K562 (cell line): ENCODE results near the gene GABRD. TPM values are rescaled to one million over a fixed set of nuclear protein-coding genes. Genes with fewer than 3 reads are reported as not detected.

Experiments
- ARID1B ChIP-seq: fragments of 450-650 bp; IDR thresholded peaks from 2 replicates; pipeline ENCODE4 v1.6.1; 2016; ENCODE audit warnings: antibody characterized with exemption, mild to moderate bottlenecking, inconsistent platforms
- CEBPB ChIP-seq: fragments of 450-650 bp; IDR thresholded peaks from 2 replicates; pipeline ENCODE4 v1.6.1; 2016; ENCODE audit warnings: missing genetic modification characterization, missing compliant biosample characterization
- CGGBP1 ChIP-seq: fragments of 250-450 bp; sonication (Bioruptor Pico); IDR thresholded peaks from 2 replicates; pipeline ENCODE4 v1.9.0; 2021; ENCODE audit warnings: mild to moderate bottlenecking
- GATA2 ChIP-seq: sonication (generic); formaldehyde crosslinking; IDR thresholded peaks from 2 replicates; pipeline ENCODE4 v1.4.0; 2020; ENCODE audit warnings: mild to moderate bottlenecking, missing genetic modification reagents
- ILK ChIP-seq: fragments of 450-650 bp; IDR thresholded peaks from 2 replicates; pipeline ENCODE4 v1.6.1; 2016; ENCODE audit warnings: missing genetic modification characterization, low read depth, mild to moderate bottlenecking, missing compliant biosample characterization, moderate library complexity, borderline replicate concordance
- MYC ChIP-seq, 2 experiments: fragments of 250-450 bp in 1 of 2; sonication (Bioruptor Pico) in 1 of 2; IDR thresholded peaks; 2 replicates each; pipeline versions ENCODE4 v1.5.1 to v1.6.1; 2012 to 2021; ENCODE audit warnings: low read depth in 2 of 2, borderline replicate concordance in 1 of 2, improper control_type of control experiment in 1 of 2, low read length in 1 of 2, mild to moderate bottlenecking in 1 of 2, moderate library complexity in 1 of 2
- MYNN ChIP-seq, 2 experiments: sonication (generic); formaldehyde crosslinking in 1 of 2; IDR thresholded peaks; 2 replicates each; pipeline versions ENCODE4 v1.5.0 to v1.6.1; 2016 to 2020; ENCODE audit warnings: antibody characterized with exemption in 1 of 2, missing genetic modification reagents in 1 of 2
- POU5F1 ChIP-seq: fragments of 150-350 bp; IDR thresholded peaks from 2 replicates; pipeline ENCODE4 v1.6.1; 2014; ENCODE audit warnings: borderline replicate concordance, low read length, low read depth, mild to moderate bottlenecking; ENCODE audit not compliant: partially characterized antibody
- PREB ChIP-seq: sonication (generic); formaldehyde crosslinking; IDR thresholded peaks from 2 replicates; pipeline ENCODE4 v1.8.1; 2023; ENCODE audit warnings: mild to moderate bottlenecking, missing genetic modification reagents
- SAFB2 ChIP-seq: fragments of 200-400 bp; formaldehyde crosslinking; IDR thresholded peaks from 2 replicates; pipeline ENCODE4 v1.6.1; 2018; ENCODE audit warnings: borderline replicate concordance, low read length, low read depth, moderate library complexity; ENCODE audit not compliant: severe bottlenecking
- SFPQ ChIP-seq: fragments of 200-400 bp; formaldehyde crosslinking; IDR thresholded peaks from 2 replicates; pipeline ENCODE4 v1.6.1; 2017; ENCODE audit warnings: mild to moderate bottlenecking, low read depth, low read length, moderate library complexity
- TCFL5 ChIP-seq: fragments of 250-450 bp; sonication (Bioruptor Pico); conservative IDR thresholded peaks from 2 replicates; pipeline ENCODE4 v1.6.1; 2021; ENCODE audit warnings: mild to moderate bottlenecking, moderate library complexity, matching md5 sums
- ZBTB43 ChIP-seq: sonication (generic); formaldehyde crosslinking; IDR thresholded peaks from 2 replicates; pipeline ENCODE4 v1.8.0; 2023; ENCODE audit warnings: mild to moderate bottlenecking, missing genetic modification reagents
- ZFP36 ChIP-seq: fragments of 150-350 bp; IDR thresholded peaks from 2 replicates; pipeline ENCODE4 v1.6.1; 2018; ENCODE audit warnings: low read length, low read depth; ENCODE audit not compliant: partially characterized antibody
- ZFX ChIP-seq: sonication (generic); formaldehyde crosslinking; IDR thresholded peaks from 2 replicates; pipeline ENCODE4 v1.8.0; 2022; ENCODE audit warnings: mild to moderate bottlenecking, missing genetic modification reagents, moderate library complexity
- ZKSCAN3 ChIP-seq: fragments of 250-450 bp; sonication (Bioruptor Pico); IDR thresholded peaks from 2 replicates; pipeline ENCODE4 v1.4.0; 2020
- ZNF507 ChIP-seq: conservative IDR thresholded peaks from 2 replicates; pipeline ENCODE4 v1.6.1; 2017; ENCODE audit warnings: missing genetic modification characterization, missing compliant biosample characterization
- ZNF717 ChIP-seq: fragments of 250-450 bp; sonication (Bioruptor Pico); IDR thresholded peaks from 2 replicates; pipeline ENCODE4 v1.5.0; 2021
- polyA plus RNA-seq, 8 experiments: library from polyadenylated mRNA; depleted of rRNA in 4 of 8; stranded (reverse) in 5 of 8; unstranded in 3 of 8; fragments of >200 nt; fragmentation: Nextera tagmentation in 2 of 8; fragmentation: Illumina TruSeq in 1 of 8; extraction: Ambion mirVana in 2 of 8; extraction: Trizol in 1 of 8; gene quantifications; 2 replicates each; pipeline versions ENCODE4 v1.2.1 to v1.2.3, GENCODE V29; 2011 to 2014; ENCODE audit warnings: inconsistent platforms in 1 of 8, missing spikeins in 1 of 8
- total RNA-seq, 7 experiments: library from RNA; depleted of rRNA in 6 of 7; stranded (reverse); fragments of >200 nt in 6 of 7; fragmentation: Illumina TruSeq in 2 of 7; extraction: Trizol in 2 of 7; gene quantifications; 2 replicates each; pipeline versions ENCODE4 v1.2.1 to v1.2.3, GENCODE V29; 2011 to 2021; ENCODE audit warnings: low replicate concordance in 1 of 7
- TF ChIP-seq, protein P1 (sequence below), 2 experiments: fragments of 150-350 bp in 1 of 2; IDR thresholded peaks; 2 replicates each; pipeline ENCODE4 v1.6.1; 2012 to 2016; ENCODE audit warnings: low read depth in 2 of 2, low read length in 2 of 2, mild to moderate bottlenecking in 1 of 2, moderate library complexity in 1 of 2

Gene GABRD
- total and polyA plus RNA-seq, 9 of the 15 experiments (the other 6 are each of a cell fraction or from before 2014, with no cell fraction given), result 0.07 TPM; not detected in 8

- TF ChIP-seq, protein P1, sequence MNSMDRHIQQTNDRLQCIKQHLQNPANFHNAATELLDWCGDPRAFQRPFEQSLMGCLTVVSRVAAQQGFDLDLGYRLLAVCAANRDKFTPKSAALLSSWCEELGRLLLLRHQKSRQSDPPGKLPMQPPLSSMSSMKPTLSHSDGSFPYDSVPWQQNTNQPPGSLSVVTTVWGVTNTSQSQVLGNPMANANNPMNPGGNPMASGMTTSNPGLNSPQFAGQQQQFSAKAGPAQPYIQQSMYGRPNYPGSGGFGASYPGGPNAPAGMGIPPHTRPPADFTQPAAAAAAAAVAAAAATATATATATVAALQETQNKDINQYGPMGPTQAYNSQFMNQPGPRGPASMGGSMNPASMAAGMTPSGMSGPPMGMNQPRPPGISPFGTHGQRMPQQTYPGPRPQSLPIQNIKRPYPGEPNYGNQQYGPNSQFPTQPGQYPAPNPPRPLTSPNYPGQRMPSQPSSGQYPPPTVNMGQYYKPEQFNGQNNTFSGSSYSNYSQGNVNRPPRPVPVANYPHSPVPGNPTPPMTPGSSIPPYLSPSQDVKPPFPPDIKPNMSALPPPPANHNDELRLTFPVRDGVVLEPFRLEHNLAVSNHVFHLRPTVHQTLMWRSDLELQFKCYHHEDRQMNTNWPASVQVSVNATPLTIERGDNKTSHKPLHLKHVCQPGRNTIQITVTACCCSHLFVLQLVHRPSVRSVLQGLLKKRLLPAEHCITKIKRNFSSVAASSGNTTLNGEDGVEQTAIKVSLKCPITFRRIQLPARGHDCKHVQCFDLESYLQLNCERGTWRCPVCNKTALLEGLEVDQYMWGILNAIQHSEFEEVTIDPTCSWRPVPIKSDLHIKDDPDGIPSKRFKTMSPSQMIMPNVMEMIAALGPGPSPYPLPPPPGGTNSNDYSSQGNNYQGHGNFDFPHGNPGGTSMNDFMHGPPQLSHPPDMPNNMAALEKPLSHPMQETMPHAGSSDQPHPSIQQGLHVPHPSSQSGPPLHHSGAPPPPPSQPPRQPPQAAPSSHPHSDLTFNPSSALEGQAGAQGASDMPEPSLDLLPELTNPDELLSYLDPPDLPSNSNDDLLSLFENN (IDR thresholded peaks at IDR 0.05; ENCODE audit: low read depth in 2 of 2, low read length in 2 of 2), result no peak
- TF ChIP-seq MYC (IDR thresholded peaks at IDR 0.05; ENCODE audit: low read depth, low read length) (peak; percentile 76), MYC (CRISPR knock-in tag; IDR thresholded peaks at IDR 0.05; ENCODE audit: borderline replicate concordance, low read depth) (peak; percentile 53; the same call in 1 of the 2 replicates), ZKSCAN3 (CRISPR knock-in tag) (no peak), ZNF507 (no peak), SFPQ (no peak), PREB (CRISPR knock-in tag) (no peak), CGGBP1 (no peak), MYNN (IDR thresholded peaks at IDR 0.05) (no peak), MYNN (CRISPR knock-in tag; IDR thresholded peaks at IDR 0.05) (no peak), GATA2 (no peak), ZNF717 (no peak), ILK (no peak), ZBTB43 (CRISPR knock-in tag) (no peak), SAFB2 (no peak), CEBPB (tag) (peak; percentile 31), ARID1B (no peak), ZFX (CRISPR knock-in tag) (no peak), TCFL5 (CRISPR knock-in tag) (no peak), POU5F1 (no peak), ZFP36 (no peak)
Observed at GRCh38 chr1:2001773-2002411, 17.3 kb upstream of the GABRD start (continued).
